Psoas muscle (tissue), 8 donors: ENCODE measurements around the gene PTOV1. TPM values are rescaled to one million over a fixed set of nuclear protein-coding genes. Genes with fewer than 3 reads are reported as not detected.

Experiments
- ATAC-seq, 4 donors: fragments of 200-7000 bp; cut with Tn5 transposase; one replicate each; pipeline ENCODE4 v1.9.1; 2020; ENCODE audit warnings: moderate library complexity in 3 of 4, mild to moderate bottlenecking in 2 of 4
- DNase-seq, 2 donors: peaks; one replicate each; pipeline ENCODE4 v3.0.0-alpha.2; 2020
- H3K27ac ChIP-seq: fragments of 200-600 bp; one replicate; pipeline ENCODE4 v1.8.0; 2022
- H3K27me3 ChIP-seq, 3 donors: fragments of 200-600 bp in 1 of 3; one replicate each; pipeline versions ENCODE4 v1.6.1 to v1.8.0; 2013 to 2022; ENCODE audit warnings: low read length in 2 of 3, mild to moderate bottlenecking in 2 of 3, moderate library complexity in 1 of 3; ENCODE audit not compliant: insufficient read depth in 3 of 3
- H3K36me3 ChIP-seq, 2 donors: fragments of 200-600 bp in 1 of 2; one replicate each; pipeline versions ENCODE4 v1.6.1 to v1.8.0; 2013 to 2022; ENCODE audit warnings: low read depth in 1 of 2, mild to moderate bottlenecking in 1 of 2, moderate library complexity in 1 of 2; ENCODE audit not compliant: insufficient read depth in 1 of 2
- H3K4me1 ChIP-seq: fragments of 200-600 bp; one replicate; pipeline ENCODE4 v1.8.0; 2022
- H3K4me3 ChIP-seq: fragments of 200-600 bp; one replicate; pipeline ENCODE4 v1.8.0; 2022; ENCODE audit warnings: mild to moderate bottlenecking
- H3K9me3 ChIP-seq: fragments of 200-600 bp; one replicate; pipeline ENCODE4 v1.8.0; 2022
- CTCF ChIP-seq: fragments of 200-600 bp; IDR thresholded peaks from one replicate; pipeline ENCODE4 v1.8.0; 2022; ENCODE audit warnings: antibody characterized with exemption
- WGBS, 3 donors: extraction: QIAGEN DNeasy Blood & Tissue Kit; methylation state at CpG; one replicate each; pipeline versions ENCODE4 v1.1.6 to v1.1.7; 2013; 5-methylcytosine and 5-hydroxymethylcytosine counted together
- intact Hi-C, 2 donors: fragments of 100-400 bp; cut with DNase I; formaldehyde crosslinking; loops; one replicate each; pipeline versions ENCODE4 v1.11.0 to v1.14.2; 2022
- polyA plus RNA-seq, 3 donors: library from polyadenylated mRNA; stranded (reverse); fragments of 200-250 nt; gene quantifications; one replicate each; pipeline ENCODE4 v1.2.3, GENCODE V29; 2013
- total RNA-seq, 4 donors: library from RNA; stranded (reverse); fragmentation: NEBNext Ultra II Directional in 2 of 4; extraction: Animal tissue kit (Norgen Biotek cat#: 25700) in 2 of 4; gene quantifications; one replicate each; pipeline versions ENCODE4 v1.2.1 to v1.2.4, GENCODE V29; 2021 to 2023
- donor health status: healthy with polysubstance abuse.
- donor health status: DM: no; HTN: no; CAD: no; lungs with moderate emphysema.
- donor health status: Bipolar disorder and iron deficiency.
- donor health status: healthy.
- donor health status: DM: yes; HTN: yes; CAD: no.
- donor health status: DM: no; HTN: no; CAD: no.
- donor health status: DM: no; HTN: no; CAD: no.
- donor health status: DM: yes; HTN: yes; CAD: no.

The PTOV1 gene
- total and polyA plus RNA-seq, 7 donors: 72.1 to 189 (median 122) TPM

GRCh38 chr19:49892716-49893115 lies 41.8 kb downstream of the PTOV1 start:
- Histone ChIP-seq H3K36me3 (peaks cover 0 to 16% of the 10 kb centered on the region in 2 donors), H3K9me3 (no peaks in the 10 kb centered on the region), H3K4me3 (no peak overlapping the region), H3K4me1 (peaks cover 9% of the 10 kb centered on the region), H3K27ac (no peak overlapping the region), H3K27me3 (no peaks in the 10 kb centered on the region)
- WGBS, 3 donors: 78 to 93% (median 92%) methylated on average over 1 of the region's 1 CpG
- ATAC-seq (no peak), DNase-seq (no peak)
- no peak for TF ChIP-seq CTCF
- intact Hi-C loops: loop anchor here in 1 of 2 donors (5.0 kb wide), 1 partner anchor 35 kb away; the partner anchor contains the start of genes ATF5 and NUP62

- no peak overlapping the region for H3K27ac ChIP-seq
- WGBS, 3 donors: 88 to 96% (median 90%) methylated on average over 18 of the region's 18 CpGs
- peaks cover 0 to 4% of the 10 kb centered on the region in 2 donors for H3K36me3 ChIP-seq
- intact Hi-C loops: loop anchor here in 1 of 2 donors (5.0 kb wide), 1 partner anchor 33 kb away; the partner anchor contains the start of genes ATF5 and NUP62
- H3K4me1 ChIP-seq: peaks cover 9% of the 10 kb centered on the region
- no peak for DNase-seq
- no peaks in the 10 kb centered on the region for H3K27me3 ChIP-seq
- H3K4me3 ChIP-seq: no peak overlapping the region
- no peak for ATAC-seq
- no peak for TF ChIP-seq CTCF
- no peaks in the 10 kb centered on the region for H3K9me3 ChIP-seq
These were observed 43.2 kb downstream of the PTOV1 start for GRCh38 chr19:49894011-49894664.

GRCh38 chr19:49894879-49895565 lies 44.1 kb downstream of the PTOV1 start:
- no peaks in the 10 kb centered on the region for H3K36me3 ChIP-seq
- no peaks in the 10 kb centered on the region for H3K27me3 ChIP-seq
- no peak overlapping the region for H3K27ac ChIP-seq
- intact Hi-C loops: loop anchor here in 1 of 2 donors (5.0 kb wide), 1 partner anchor 32 kb away; the partner anchor contains the start of genes ATF5 and NUP62
- 78 to 85% (median 81%) methylated on average over 17 of the region's 17 CpGs for WGBS, 3 donors
- DNase-seq (no peak), ATAC-seq (no peak)
- no peak for TF ChIP-seq CTCF
- peaks cover 5% of the 10 kb centered on the region for H3K4me1 ChIP-seq
- H3K4me3 ChIP-seq: no peak overlapping the region
- no peaks in the 10 kb centered on the region for H3K9me3 ChIP-seq

GRCh38 chr19:49895566-49896297 lies 44.8 kb downstream of the PTOV1 start:
- ATAC-seq: no peak
- H3K9me3 ChIP-seq: no peaks in the 10 kb centered on the region
- no peaks in the 10 kb centered on the region for H3K27me3 ChIP-seq
- DNase-seq: no peak
- no peak overlapping the region for H3K4me3 ChIP-seq
- H3K27ac ChIP-seq: no peak overlapping the region
- 65 to 69% (median 69%) methylated on average over 17 of the region's 17 CpGs for WGBS, 3 donors
- H3K4me1 ChIP-seq: no peaks in the 10 kb centered on the region
- H3K36me3 ChIP-seq: no peaks in the 10 kb centered on the region
- intact Hi-C loops: no loop called here
- no peak for TF ChIP-seq CTCF
